Measurements from ENCODE around the gene BAMBI.

The BAMBI gene

GRCh38 chr10:28676326-28676967, 874 bp upstream of the BAMBI start:
- no peak for DNase-seq

- no peak for DNase-seq
Observed at GRCh38 chr10:28677888-28678686, 766 bp downstream of the BAMBI start.

- no peak for DNase-seq
Observed at GRCh38 chr10:28678687-28679457, 1.6 kb downstream of the BAMBI start.

GRCh38 chr10:28679581-28680357, 2.4 kb downstream of the BAMBI start:
- no peak for DNase-seq

- DNase-seq = no peak
Observed at GRCh38 chr10:28680358-28680752, 3.0 kb downstream of the BAMBI start.

- DNase-seq = no peak
Observed at GRCh38 chr10:28681291-28681763, 4.0 kb downstream of the BAMBI start.

- DNase-seq = no peak
Observed at GRCh38 chr10:28681928-28682750, 4.8 kb downstream of the BAMBI start.

- DNase-seq = no peak
Observed at GRCh38 chr10:28684157-28684985, 7.0 kb downstream of the BAMBI start.

- DNase-seq = no peak
Observed at GRCh38 chr10:28684986-28685580, 7.8 kb downstream of the BAMBI start.

- no peak for DNase-seq
Observed at GRCh38 chr10:28685717-28686116, 8.4 kb downstream of the BAMBI start.

GRCh38 chr10:28686835-28687682, 9.7 kb downstream of the BAMBI start:
- DNase-seq = no peak

GRCh38 chr10:28687683-28688001, 10.3 kb downstream of the BAMBI start:
- DNase-seq = no peak

GRCh38 chr10:28690545-28690944, 13.2 kb downstream of the BAMBI start:
- DNase-seq = no peak

GRCh38 chr10:28691187-28691694, 13.9 kb downstream of the BAMBI start:
- no peak for DNase-seq

GRCh38 chr10:28692050-28692449, 14.7 kb downstream of the BAMBI start:
- DNase-seq = no peak

GRCh38 chr10:28694530-28694929, 17.2 kb downstream of the BAMBI start:
- DNase-seq = no peak

- DNase-seq = no peak
Observed at GRCh38 chr10:28698075-28698474, 20.8 kb downstream of the BAMBI start.

- DNase-seq = no peak
Observed at GRCh38 chr10:28704464-28705161, 27.3 kb downstream of the BAMBI start.

GRCh38 chr10:28705472-28705871, 28.2 kb downstream of the BAMBI start:
- no peak for DNase-seq

All from NCI-H187 treated with DMSO at 0.1 percent for 48 hours (cell line).